GM21619 (cell line): Measurements from ENCODE around the gene CHCT1.
"Not testable (repeated sequence)": the region's sequence is repeated elsewhere in the genome, so short reads cannot be mapped to it uniquely, and the experiment has no call there.

Source experiments
- ATAC-seq: cut with Tn5 transposase; IDR thresholded peaks from one replicate; pipeline ENCODE4 v1.9.1; 2021; ENCODE audit not compliant: unreplicated experiment

The CHCT1 gene

DNA sequence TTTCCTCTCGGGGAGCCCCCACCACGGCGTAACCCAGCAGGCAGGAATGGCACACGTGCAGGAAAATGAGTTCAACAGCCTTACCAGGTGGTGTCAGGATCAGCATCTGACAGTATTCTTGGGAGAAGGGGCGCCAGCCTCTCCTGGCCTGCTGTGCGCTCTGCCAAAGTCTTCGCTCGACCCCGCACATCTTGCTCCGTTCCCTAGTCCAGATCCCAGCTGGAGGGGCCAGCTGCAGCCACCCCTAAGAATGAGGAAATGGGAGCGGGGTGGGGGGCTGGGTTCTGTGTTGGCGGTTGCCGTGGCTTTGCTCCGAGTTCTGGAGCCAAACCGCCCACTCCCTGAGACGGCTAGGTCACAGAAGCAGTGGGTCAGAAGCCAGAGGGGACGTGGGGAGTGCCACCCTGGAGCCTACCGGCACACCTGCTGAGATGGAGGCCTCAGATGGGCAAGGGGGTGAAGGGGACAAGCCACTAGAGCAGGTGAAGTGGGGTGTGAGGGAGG lies at the start of gene CHCT1:
Gene CHCT1 (plus strand): TSS at position 328 of the 504 bp plus-strand sequence. CDS start 104 bp downstream, at position 432.
- no peak for ATAC-seq

DNA sequence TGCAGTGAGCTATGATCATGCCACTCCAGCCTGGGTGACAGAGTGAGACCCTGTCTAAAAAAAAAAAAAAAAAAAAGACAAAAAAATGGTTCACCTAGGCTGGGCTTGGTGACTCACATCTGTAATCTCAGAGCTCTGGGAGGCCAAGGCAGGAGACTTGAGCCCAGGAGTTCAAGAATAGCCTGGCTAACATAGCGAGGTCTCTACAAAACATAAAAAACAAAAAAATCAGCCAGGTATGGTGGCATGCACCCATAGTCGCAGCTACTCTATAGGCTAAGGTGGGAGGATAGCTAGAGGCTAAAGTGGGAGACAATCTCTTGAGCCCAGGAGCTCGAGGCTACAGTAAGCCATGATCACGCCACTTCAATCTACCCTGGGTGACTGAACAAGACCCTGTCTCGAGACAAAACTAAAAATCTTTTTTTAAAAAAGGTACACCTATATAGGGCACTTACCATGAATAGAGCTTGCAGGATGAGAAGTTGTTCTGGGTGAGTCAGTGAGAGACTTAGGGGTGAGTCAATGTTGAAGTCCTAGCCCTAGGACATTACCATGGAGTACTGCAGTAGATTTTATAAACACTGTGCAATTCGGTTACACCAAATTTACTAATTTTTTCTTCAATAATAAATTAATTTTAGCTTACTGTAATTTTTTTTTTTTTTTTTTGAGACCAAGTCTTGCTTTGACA lies 49.4 kb upstream of the CHCT1 start:
- ATAC-seq: no peak

DNA sequence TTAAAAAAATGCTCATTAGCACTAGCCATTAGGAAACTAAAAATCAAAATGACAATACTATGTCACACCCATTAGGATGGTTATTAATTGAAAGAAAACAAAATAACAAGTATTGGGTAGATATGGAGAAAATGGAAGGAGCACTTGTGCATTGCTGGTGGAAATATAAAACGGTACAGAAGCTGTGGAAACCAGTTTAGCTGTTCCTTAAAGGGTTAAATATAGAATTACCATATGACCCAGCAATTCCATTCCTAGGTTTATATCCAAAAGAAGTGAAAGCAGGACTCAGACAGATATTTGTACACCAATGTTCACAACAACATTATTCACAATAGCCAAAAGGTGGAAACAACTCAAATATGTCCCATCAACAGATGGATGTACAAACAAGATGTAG lies 44.1 kb upstream of the CHCT1 start:
- ATAC-seq: not testable (repeated sequence)

DNA sequence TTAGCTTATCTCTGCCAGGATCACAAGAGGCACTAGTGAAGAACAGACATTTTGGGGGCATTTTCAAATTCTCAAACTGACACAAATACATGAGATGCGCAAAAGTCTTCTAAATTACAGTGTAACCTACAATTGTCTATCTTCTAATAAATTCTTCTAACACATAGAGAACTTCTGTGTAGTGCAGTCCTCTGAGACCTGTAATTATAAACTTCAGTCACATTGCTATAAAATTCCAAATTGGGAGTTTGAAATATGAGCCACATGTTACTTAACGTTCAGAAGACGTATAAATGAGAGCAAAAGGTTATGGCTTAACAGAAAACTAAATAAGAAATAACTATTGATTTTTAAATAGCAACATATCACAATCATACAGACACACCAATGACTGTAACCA lies 42.8 kb upstream of the CHCT1 start:
- not testable (repeated sequence) for ATAC-seq

DNA sequence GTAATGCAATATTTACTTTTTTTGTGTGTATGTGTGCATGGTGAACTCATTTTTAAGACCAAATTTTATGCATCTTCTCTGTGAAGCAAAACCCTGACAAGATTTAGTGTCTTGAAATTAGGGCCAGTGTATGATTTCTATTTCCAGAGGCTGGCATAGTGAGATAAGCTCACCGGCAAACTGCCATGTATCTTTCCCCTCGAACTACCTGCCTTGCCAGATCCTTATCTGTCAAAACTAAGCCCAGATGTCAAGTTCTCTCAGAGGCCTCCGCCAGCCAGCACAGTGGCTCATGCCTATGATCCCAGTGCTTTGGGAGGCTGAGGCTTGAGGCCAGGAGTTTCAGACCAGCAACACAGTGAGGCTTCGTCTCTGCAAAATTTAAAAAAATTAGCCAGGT lies 40.3 kb upstream of the CHCT1 start:
- ATAC-seq: no peak

DNA sequence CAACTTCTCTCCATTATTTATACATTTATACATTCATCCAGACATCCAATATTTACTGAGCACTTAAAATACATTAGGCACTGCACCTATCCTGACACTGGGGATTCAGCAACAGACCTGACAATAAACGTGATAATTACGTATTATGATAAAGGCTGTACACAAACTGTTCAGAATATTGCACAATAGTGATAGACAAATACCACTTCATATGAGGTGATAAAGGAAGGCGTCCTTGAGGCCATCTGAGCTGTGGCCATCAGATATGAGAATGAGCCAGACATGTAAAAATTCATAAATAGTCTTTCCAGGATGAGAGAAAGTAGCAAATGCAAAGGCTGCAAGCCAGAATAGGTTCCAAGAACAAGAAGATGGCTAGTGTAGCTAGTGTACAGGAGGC lies 38.9 kb upstream of the CHCT1 start:
- no peak for ATAC-seq

DNA sequence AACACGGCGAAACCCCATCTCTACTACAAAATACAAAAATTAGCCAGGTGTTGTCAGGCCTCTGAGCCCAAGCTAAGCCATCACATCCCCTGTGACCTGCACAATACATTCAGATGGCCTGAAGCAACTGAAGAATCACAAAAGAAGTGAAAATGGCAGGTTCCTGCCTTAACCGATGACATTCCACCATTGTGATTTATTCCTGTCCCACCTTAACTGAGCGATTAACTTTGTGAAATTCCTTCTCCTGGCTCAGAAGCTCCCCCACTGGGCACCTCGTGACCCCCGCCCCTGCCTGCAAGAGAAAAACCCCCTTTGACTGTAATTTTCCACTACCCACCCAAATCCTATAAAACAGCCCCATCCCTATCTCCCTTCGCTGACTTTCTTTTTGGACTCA lies 37.4 kb upstream of the CHCT1 start:
- not testable (repeated sequence) for ATAC-seq

DNA sequence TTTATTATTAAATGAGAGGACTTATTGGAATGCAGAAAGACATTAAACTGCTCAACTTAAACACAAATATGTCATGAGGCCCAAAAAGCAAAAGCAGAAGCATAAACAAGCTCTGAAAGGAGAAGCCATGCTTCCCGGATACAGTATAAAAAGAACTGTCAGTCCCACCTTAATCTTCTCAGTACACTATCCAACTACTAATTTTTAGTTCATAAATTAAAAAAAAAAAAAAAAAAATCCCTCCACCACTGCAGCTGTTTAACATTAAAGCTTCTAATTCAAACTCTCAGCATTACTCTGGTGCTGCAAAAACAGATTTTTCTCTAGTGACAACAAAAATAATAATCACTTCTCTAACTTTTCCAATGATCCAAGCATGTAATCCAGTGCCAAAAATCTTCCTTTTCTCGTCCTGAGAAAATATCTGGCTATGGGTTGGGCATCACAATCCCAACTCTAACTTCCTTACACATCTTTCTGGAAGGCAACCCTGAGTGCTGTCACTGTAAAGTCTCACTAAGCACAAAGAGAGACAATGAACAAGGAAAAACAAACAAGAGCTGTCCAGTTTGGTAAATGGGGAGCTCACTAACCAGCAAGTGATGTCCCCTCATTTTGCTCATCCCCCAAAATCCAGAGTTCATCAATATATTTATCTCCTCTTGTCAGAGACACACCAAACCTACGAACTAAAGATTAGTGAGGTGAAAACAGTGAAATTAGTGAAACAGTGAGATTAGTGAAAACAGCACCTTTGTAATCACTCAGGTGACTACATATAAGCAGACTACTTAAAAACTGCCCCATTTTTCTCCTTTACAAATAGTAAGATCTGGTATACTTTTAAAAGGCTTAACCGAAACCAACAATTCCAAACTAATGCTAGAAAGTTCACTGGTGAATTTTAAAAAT lies 35.9 kb upstream of the CHCT1 start:
- ATAC-seq: no peak

DNA sequence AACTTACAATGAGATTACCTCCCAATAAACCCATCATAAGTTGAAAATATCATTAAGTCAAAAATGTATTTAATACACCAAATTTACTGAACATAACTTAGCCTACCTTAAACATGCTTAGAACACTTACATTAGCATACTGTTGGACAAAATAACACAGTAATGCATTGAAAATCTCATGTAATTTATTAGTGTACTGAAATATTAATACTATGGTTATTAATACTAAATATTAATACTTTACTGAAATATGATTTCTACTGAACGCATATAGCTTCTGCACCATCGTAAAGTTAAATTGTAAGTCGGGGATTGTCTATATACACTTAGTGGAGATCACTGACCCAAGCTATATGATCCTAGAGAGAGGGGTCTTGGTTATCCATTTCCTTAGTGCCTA lies 34.6 kb upstream of the CHCT1 start:
- ATAC-seq: no peak

DNA sequence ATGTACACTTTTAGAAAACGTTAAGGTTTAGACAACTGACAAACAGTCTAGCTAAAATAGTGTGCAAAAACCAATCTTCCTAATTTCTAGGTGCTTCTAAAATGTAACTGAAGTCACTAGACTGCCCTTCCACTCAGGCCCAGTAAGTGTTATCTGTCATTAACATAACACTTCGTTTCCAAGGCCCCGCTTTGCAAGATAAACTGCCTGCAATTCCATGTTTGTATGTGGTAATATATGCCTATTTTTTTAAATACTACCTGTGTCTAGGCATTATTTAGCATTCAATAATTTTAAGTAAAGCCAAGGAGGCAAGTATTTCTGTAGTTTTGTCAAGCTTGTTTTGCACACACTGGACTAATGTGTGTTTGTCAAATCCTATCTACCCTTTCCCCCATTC lies 33.5 kb upstream of the CHCT1 start:
- ATAC-seq: no peak

DNA sequence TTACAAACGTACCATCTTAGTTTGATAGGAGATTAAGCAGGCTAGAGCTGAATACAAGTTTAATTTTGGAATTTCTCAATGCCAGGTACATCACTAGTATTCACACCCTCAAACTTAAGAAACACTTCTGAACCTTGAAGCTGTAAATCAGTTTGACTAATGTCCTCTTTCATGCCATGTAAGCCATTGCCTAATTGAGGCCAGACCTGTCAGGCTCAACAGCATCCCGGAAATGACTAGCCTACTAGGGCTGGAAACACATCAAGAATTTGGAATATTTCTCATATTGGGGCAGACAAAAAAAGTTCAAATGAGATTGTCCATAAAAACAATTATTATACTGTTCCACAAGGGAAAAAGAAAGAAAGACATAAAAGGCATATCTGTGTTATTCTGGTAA lies 32.1 kb upstream of the CHCT1 start:
- ATAC-seq: no peak

DNA sequence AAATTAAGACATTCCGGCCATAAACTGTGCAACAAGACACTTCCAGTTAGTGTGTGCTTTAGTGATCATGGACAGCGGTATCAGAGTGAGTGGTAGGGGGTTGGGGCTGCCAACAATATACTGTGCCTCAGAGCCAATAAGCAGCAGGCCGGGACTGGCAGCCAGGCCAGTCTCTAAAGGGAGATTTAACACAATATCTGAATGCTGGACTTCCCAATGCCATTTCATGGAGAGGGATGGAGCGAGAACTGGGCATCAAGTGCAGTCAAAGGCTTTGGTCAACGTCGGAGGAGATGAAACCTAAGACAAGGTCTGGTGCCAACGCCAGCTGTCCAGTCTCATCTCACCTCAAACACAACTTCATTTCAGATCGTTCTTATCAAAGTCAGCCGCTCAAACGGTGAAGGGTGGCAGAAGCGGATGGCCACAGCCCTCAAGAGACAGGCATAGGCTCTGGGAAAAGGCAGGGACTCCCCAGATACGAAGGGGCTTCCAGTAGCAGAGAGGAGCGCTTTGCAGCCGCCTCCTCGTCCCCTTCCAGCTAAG lies 31.3 kb upstream of the CHCT1 start:
- no peak for ATAC-seq

DNA sequence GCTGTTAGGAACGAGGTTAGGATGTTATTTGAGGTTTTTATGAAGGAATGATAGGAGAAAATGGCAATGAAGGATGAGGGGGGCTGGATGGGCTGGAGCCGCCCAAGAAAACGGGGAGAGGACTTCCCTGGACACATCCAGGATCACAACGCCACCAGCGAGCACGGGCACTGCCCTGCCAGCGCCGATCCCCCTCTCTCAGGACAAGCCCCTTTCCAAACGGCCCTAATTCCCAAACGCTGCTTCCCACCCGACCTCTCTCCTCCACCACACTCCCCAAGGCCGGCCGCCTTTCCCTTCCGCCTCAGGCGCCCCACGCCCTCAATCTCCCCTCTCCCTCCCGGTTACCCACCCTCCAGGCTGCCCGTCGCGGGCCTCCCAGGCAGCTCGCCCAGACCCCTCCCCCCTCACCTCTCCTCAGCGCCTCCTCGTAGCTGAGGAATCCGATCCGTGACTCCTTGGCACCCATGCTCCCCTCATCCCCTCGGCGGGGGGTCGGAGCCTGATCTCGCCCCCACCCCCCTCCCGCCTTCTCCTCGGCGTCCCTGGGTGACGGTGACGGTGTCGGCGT lies 30.7 kb upstream of the CHCT1 start:
- ATAC-seq: peak; percentile 29

DNA sequence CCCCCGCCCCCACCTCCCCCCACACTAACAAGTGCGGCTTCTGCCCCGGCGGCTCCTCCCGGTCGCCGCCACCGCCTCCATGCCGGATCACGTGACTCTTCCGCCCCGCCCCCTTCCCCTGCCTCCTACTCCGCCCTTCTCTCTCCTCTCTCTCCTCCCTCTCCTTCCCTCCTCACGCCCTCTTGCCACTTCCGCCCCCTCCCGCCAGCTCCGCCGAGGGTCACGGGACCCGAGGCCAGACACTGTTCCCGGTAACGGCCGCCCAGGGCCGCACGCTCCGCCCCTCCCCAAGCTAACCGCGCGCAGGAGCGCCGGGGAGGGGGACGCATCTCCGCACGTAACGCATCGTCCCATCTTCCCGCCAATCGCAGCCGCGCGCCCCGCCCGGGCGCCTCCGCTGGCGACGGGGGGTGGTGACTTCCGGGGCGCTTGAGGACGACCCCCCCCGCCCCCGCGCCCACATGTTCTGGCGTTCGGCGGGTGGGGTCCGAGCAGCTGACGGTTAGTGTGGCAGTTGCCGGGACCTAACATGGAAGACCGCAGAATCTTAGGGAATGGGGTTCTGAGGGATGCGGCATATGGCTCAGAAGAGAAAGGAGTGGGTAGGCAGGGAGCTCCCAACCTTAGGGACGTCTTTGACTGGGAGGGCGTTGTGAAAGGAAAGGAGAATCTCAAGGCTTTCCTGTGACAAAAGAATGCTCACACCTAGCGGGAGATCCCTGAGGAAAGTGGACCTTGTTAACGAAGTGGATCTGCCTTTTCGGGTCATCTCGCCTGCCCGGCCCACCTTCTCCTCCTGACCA lies 30.0 kb upstream of the CHCT1 start, which contains the start of gene USP32:
Gene USP32 (minus strand): TSS at position 92 of the 803 bp plus-strand sequence. CDS start 194 bp downstream, outside the sequence.
- ATAC-seq: peak; percentile 75

DNA sequence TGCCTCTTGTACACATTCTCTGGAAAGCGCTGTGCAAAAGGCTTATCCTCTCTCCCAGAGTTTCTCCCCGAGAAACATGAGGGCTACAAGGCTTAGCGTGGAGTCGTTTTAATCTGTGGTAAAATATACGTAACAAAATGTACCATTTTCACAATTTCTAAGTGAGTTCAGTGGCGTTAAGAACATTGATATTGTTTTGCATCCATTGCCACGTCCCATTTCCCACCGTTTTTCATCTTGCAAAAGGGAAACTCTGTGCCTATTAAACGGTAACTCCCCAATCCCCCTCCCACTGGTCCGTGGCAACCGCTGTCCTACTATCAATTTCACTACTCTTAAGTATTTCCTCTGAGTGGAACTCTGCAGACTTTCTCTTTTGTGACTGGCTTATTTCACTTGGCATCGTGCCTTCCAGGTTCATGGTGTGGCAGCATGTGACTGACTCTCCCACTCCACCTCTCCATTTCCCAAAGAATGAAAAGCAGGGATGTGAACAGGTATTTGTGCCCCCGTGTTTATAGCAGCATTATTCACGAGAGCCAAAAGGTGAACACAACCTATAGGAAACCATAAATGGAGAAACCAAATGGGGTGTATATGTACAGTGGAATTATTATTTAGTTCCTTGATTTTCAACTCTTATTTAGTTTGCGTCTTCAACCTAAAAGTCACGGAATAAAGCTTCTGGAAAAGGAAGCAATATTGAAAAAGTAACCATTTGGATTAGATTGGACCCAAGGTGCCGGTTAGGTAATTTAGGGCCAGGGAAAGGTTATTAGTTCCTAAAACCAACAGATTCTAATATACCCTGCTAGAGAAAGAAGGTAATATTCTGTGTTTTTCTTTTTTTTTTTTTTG lies 29.2 kb upstream of the CHCT1 start:
- ATAC-seq: no peak

DNA sequence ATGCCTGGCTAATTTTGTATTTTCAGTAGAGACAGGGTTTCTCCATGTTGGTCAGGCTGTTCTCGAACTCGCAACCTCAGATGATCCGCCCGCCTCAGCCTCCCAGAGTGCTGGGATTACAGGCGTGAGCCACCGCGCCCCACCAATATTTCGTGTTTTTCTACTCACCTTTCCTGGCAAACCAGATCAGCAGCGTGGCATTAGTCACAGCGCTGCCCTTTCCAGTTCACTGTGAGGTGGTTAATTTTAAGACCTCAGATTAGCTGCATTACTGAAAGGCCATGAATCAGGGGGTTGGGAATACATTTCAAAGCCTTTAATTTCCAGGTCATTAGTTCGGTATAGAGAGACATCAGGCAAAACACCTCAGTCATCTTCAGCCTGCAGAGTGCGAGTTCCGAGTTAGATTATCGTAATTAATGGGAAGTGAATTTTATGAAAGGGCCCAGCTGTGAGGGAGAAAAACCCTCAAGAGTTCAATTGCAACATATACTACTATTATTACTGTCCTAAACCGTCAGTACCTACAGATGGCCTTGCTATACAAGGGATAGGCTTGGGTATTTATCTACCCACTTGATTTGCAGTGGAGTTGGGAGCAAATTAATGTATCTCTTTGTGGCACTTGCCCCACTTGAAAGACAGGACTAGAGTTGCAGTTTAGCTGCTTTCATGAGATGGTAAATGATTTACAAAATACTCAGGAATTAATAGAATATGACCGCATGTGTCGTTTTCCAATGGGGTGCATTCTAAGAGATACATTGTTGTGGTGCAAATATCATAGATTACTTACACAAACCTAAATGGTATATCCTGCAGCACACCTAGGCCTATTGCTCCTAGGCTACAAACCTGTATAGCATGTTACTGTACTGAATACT lies 28.2 kb upstream of the CHCT1 start:
- no peak for ATAC-seq

DNA sequence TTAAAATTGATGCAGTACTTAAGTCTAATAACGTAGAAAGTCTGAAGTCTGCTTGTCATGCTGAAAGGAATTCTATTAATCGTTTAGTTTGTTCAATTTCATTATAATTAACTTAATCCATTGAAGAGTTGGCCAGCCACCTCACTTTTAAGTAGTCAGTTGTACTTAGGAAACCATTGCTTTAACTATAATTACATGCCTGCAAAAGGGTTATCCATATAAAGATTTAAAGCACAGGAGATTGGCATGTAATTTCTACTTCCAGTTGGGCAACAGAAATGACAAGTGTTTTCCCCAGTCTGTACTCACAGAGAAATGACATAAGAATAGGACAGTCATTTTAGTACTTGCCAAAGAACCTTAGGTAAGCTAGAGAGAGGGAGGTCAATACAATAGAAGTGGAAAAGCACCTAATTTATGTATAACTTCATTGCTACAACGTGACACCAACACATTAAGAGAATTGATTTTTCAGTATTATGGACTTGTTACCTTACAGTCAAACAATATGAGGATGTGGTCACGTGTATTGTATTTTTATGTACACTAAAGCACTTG lies 26.7 kb upstream of the CHCT1 start:
- ATAC-seq: no peak

DNA sequence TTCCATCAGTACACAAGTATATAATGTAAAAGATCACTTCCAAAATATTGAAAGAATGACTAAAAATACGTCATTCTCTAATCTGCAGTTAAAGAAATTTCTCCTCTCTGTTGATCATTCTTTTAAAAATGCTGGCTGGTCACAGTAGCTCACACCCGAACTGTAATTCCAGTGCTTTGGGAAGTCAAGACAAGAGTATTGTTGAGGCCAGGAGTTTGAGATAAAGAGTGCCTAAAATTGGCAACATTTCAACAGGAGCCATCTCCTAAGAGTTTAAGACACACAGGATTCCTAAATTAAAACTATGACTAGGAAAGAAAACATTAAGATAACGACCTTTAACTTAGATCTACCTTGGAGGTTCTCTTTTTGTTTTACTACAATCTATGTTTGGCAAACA lies 25.9 kb upstream of the CHCT1 start:
- ATAC-seq: no peak
